CD4-positive, alpha-beta T cell (primary cell): Measurements from ENCODE around the gene TMED4. TPM values are rescaled to one million over a fixed set of nuclear protein-coding genes. Genes with fewer than 3 reads are reported as not detected.

Experiments used
- ATAC-seq: fragments of 200-7000 bp; cut with Tn5 transposase; one replicate; pipeline ENCODE4 v1.10.0; 2022; ENCODE audit warnings: mild to moderate bottlenecking; ENCODE audit not compliant: poor library complexity
- CTCF ChIA-PET: fragments of 350-600 bp; sonication (Branson Sonifier 250); formaldehyde crosslinking; loops from one replicate; lab custom pipeline; 2021; ENCODE audit warnings: antibody characterized with exemption, inconsistent platforms; lab: Charles Lee
- POLR2A ChIA-PET: fragments of 350-600 bp; sonication (Branson Sonifier 250); formaldehyde crosslinking; loops from one replicate; lab custom pipeline; 2021; ENCODE audit warnings: antibody characterized with exemption, inconsistent platforms; lab: Charles Lee
- DNase-seq, 14 experiments: peaks; one replicate each; pipeline ENCODE4 v3.0.0-alpha.2; 2013 to 2020; ENCODE audit warnings: mixed read lengths in 2 of 14
- H3K27ac ChIP-seq, 2 donors: one replicate each; pipeline versions ENCODE4 v1.5.1 to v1.7.0; 2013; ENCODE audit warnings: low read length in 2 of 2, low read depth in 1 of 2, mild to moderate bottlenecking in 1 of 2
- H3K27me3 ChIP-seq, 2 experiments: 1 replicate in 1 of 2; 2 replicates in 1 of 2; pipeline versions ENCODE4 v1.6.1 to v1.7.0; 2013; ENCODE audit warnings: low read length in 2 of 2, control low read depth in 1 of 2, mild to moderate bottlenecking in 1 of 2, moderate library complexity in 1 of 2; ENCODE audit not compliant: insufficient read depth in 2 of 2, control insufficient read depth in 1 of 2
- H3K36me3 ChIP-seq: one replicate; pipeline ENCODE4 v1.6.1; 2013; ENCODE audit warnings: low read length, control low read depth; ENCODE audit not compliant: insufficient read depth
- H3K4me1 ChIP-seq: one replicate; pipeline ENCODE4 v1.6.1; 2013; ENCODE audit warnings: low read length, control low read depth; ENCODE audit not compliant: insufficient read depth
- H3K4me3 ChIP-seq: one replicate; pipeline ENCODE4 v1.5.1; 2013; ENCODE audit warnings: mild to moderate bottlenecking, low read length, moderate library complexity
- H3K9me3 ChIP-seq, 2 experiments: 1 replicate in 1 of 2; 2 replicates in 1 of 2; pipeline versions ENCODE4 v1.6.1 to v1.7.0; 2013; ENCODE audit warnings: low read length in 2 of 2, mild to moderate bottlenecking in 2 of 2, control low read depth in 1 of 2, moderate library complexity in 1 of 2; ENCODE audit not compliant: control insufficient read depth in 1 of 2, insufficient read depth in 1 of 2
- H3K27ac Mint-ChIP-seq: one replicate; pipeline ENCODE4 v1.8.0; 2020; ENCODE audit warnings: mixed read lengths
- H3K27me3 Mint-ChIP-seq: one replicate; pipeline ENCODE4 v1.8.0; 2021; ENCODE audit warnings: mixed read lengths
- H3K36me3 Mint-ChIP-seq: one replicate; pipeline ENCODE4 v1.8.0; 2021; ENCODE audit warnings: low read depth, mixed read lengths
- H3K4me1 Mint-ChIP-seq: one replicate; pipeline ENCODE4 v1.8.0; 2021; ENCODE audit warnings: low read depth, mixed read lengths
- H3K4me3 Mint-ChIP-seq: one replicate; pipeline ENCODE4 v1.8.0; 2020; ENCODE audit warnings: mild to moderate bottlenecking, mixed read lengths
- H3K9me3 Mint-ChIP-seq: one replicate; pipeline ENCODE4 v1.8.0; 2020; ENCODE audit warnings: mixed read lengths
- CTCF ChIP-seq: fragments of 200-600 bp; IDR thresholded peaks from one replicate; pipeline ENCODE4 v1.8.0; 2022; ENCODE audit warnings: antibody characterized with exemption, mild to moderate bottlenecking
- intact Hi-C, 2 experiments: fragments of 100-400 bp; cut with DNase I in 1 of 2; cut with micrococcal nuclease in 1 of 2; formaldehyde crosslinking; loops; one replicate each; pipeline versions ENCODE4 v1.15.1 to v1.9.0; 2023 to 2025; cut with DNase I, micrococcal nuclease
- total RNA-seq, 174 experiments: library from RNA in 2 of 174; stranded (reverse) in 2 of 174; gene quantifications; one replicate each; pipeline ENCODE4 v1.2.3 and lab custom pipeline; 2021 to 2026

TMED4 gene
- total RNA-seq, 2 experiments from 2014 or later: 134 to 138 TPM

DNA sequence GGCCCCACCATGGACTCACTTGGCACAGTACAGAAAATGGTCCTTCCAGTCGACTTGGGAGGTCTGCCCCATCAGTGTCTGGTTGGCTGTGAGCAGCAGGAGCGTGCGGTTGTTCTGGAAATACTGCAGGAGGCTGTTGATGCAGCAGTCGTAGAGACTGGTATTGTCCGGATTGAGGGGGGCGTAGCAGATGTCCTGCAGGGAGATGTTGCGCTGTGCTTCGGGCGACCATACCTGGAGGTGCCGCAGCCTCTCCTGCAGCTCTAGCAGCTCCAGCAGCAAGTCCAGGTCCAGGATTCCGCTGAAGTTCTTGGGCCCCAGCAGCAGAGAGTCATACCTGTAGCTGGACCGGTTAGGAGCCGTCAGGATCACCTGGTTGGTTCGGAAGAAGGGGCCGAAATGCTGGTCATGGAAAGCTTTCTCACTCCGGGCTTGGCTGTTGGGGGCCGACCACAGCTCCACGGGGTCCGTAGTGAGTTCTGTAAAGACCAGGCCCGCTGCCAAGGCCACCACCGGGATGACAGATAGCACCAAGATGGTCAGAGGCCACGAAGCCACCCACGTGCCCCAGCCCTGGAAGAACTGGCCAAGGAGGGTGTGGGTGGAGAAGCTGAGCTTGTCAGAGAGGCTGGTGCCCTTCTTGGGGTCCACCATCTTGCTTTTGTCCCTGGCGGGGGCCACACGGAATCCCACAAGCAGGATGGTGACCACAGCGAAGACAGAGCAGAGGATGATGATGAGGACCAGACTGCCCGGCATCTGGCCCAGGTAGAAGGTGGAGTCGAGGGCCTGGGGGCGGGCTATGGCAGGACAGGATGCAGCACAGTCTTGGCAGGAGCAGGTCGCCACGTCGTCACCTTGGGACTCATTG, 43.0 kb downstream of the TMED4 start:
- ATAC-seq (no peak), DNase-seq (no peak)
- Mint-ChIP-seq H3K27ac (no peak overlapping the region), H3K27me3 (peaks cover 4% of the 10 kb centered on the region), H3K36me3 (no peaks in the 10 kb centered on the region), H3K4me1 (no peaks in the 10 kb centered on the region), H3K4me3 (no peak overlapping the region), H3K9me3 (no peaks in the 10 kb centered on the region)
- intact Hi-C loops: no loop called here
- ChIA-PET POLR2A (no interaction called here), CTCF (no interaction called here)
- Histone ChIP-seq H3K27me3 (no peaks in the 10 kb centered on the region), H3K9me3 (no peaks in the 10 kb centered on the region), H3K4me3 (no peak overlapping the region), H3K27ac (no peak overlapping the region), H3K4me1 (no peaks in the 10 kb centered on the region), H3K36me3 (no peaks in the 10 kb centered on the region)
- no peak for TF ChIP-seq CTCF

DNA sequence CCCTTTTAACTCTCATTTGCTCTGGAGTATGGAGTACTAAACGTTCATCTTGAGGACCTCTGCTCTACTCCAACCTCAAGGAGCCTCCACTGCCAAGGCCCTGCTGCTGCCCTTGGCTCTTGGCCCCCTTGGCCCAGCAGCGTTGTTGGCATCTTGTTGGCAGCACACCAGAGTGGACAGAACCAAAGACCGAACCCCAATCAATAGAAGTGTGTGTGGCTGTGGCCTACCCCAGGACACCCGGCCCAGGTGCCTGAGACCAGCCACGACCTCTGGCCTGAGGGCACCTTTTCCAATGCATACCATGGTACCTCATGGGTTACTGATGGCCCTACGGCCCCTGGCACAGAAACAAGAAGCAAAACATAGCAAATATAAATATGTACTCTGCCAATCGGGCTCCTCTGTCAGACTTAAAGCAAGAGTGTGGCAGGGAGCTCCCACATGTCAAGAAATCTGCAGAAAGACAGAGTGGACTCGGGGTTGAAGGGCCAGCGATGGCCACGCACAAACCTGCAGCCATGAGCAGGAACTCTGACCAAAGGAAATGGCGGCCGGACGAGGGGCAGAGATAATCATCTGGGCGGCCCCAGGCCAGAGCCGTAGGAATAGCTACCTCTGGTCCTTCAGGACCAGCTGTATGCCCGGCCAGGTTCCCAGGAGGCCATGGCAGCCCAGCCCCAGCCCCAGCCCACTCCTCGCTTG, 43.8 kb downstream of the TMED4 start:
- H3K27ac Mint-ChIP-seq: no peak overlapping the region
- Histone ChIP-seq H3K27ac (no peak overlapping the region), H3K4me1 (no peaks in the 10 kb centered on the region), H3K4me3 (no peak overlapping the region), H3K9me3 (no peaks in the 10 kb centered on the region), H3K27me3 (no peaks in the 10 kb centered on the region), H3K36me3 (no peaks in the 10 kb centered on the region)
- H3K4me1 Mint-ChIP-seq: no peaks in the 10 kb centered on the region
- H3K36me3 Mint-ChIP-seq: no peaks in the 10 kb centered on the region
- no peak overlapping the region for H3K4me3 Mint-ChIP-seq
- DNase-seq: no peak
- intact Hi-C loops: no loop called here
- H3K9me3 Mint-ChIP-seq: no peaks in the 10 kb centered on the region
- no peaks in the 10 kb centered on the region for H3K27me3 Mint-ChIP-seq
- ChIA-PET CTCF (no interaction called here), POLR2A (no interaction called here)
- ATAC-seq: no peak
- no peak for TF ChIP-seq CTCF

DNA sequence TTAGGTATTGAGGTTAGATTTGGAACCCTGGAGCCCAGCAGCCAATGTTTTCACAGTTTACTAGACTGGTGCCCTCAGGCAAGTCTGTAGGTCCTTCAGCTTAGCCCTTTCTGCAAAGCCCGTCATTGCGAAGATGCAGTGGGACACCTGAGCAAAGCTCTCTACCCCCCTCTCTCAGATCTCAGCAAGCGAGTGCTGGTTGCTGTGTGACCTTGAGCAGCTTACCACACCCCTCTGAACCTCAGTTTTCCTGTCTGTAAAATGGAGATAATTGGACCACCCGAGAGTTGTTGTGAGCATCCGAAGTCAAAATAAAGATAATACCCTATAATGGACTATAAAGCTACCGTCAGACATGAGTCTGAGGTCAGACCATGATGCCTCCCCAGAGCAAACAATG, 44.6 kb downstream of the TMED4 start:
- H3K4me1 Mint-ChIP-seq: no peaks in the 10 kb centered on the region
- H3K36me3 ChIP-seq: no peaks in the 10 kb centered on the region
- no peak overlapping the region for H3K4me3 Mint-ChIP-seq
- POLR2A ChIA-PET: no interaction called here
- no peak for ATAC-seq
- H3K27ac Mint-ChIP-seq: no peak overlapping the region
- H3K9me3 ChIP-seq: no peaks in the 10 kb centered on the region
- no peak for DNase-seq
- H3K4me1 ChIP-seq: no peaks in the 10 kb centered on the region
- H3K9me3 Mint-ChIP-seq: no peaks in the 10 kb centered on the region
- no peaks in the 10 kb centered on the region for H3K27me3 ChIP-seq
- CTCF ChIA-PET: no interaction called here
- no peaks in the 10 kb centered on the region for H3K36me3 Mint-ChIP-seq
- intact Hi-C loops: no loop called here
- H3K27me3 Mint-ChIP-seq: no peaks in the 10 kb centered on the region
- no peak for TF ChIP-seq CTCF
- no peak overlapping the region for H3K4me3 ChIP-seq
- no peak overlapping the region for H3K27ac ChIP-seq
